RWPE1 (cell line): ENCODE results near the gene TCEAL3.
A peak's percentile ranks its signal among the peaks of the same experiment; 100 is the strongest.
"Not testable (repeated sequence)": the region's sequence is repeated elsewhere in the genome, so short reads cannot be mapped to it uniquely, and the experiment has no call there.

Source experiments
- CTCF ChIA-PET: fragments of 350-600 bp; sonication (Branson Sonifier 250); formaldehyde crosslinking; extraction: SDS; loops from one replicate; lab custom pipeline; 2021; lab: Yijun Ruan, JAX
- POLR2A ChIA-PET: fragments of 400-600 bp; formaldehyde crosslinking; extraction: SDS; loops from one replicate; lab custom pipeline; 2020; ENCODE audit warnings: antibody characterized with exemption; ENCODE audit not compliant: low non-redundant PET; lab: Yijun Ruan, JAX
- DNase-seq: peaks from one replicate; pipeline ENCODE4 v3.0.0; 2012; ENCODE audit warnings: low spot score
- H3K27ac ChIP-seq: fragments of 450-650 bp; 2 replicates; pipeline ENCODE4 v1.5.1; 2017
- CTCF ChIP-seq: fragments of 450-650 bp; conservative IDR thresholded peaks from 2 replicates; pipeline ENCODE4 v1.5.1; 2017; ENCODE audit warnings: low read depth, mild to moderate bottlenecking

The TCEAL3 gene

GRCh38 chrX:103651151-103651773 lies 43.5 kb downstream of the TCEAL3 start:
- DNase-seq: no peak
- no peak for TF ChIP-seq CTCF
- ChIA-PET POLR2A (no interaction called here), CTCF (no interaction called here)
- H3K27ac ChIP-seq: no peak overlapping the region

GRCh38 chrX:103655230-103656000 lies 47.7 kb downstream of the TCEAL3 start:
- H3K27ac ChIP-seq: not testable (repeated sequence)

GRCh38 chrX:103656617-103657016 lies 48.9 kb downstream of the TCEAL3 start:
- POLR2A ChIA-PET: no interaction called here
- peak overlapping the region; percentile 53; the same call in 1 of the 2 replicates for H3K27ac ChIP-seq
- TF ChIP-seq CTCF: no peak
- DNase-seq: peak; percentile 71
- CTCF ChIA-PET: no interaction called here

More at GRCh38 chrX:103655230-103656000, 47.7 kb downstream of the TCEAL3 start:
- CTCF ChIA-PET, DNase-seq, POLR2A ChIA-PET: not testable (repeated sequence)

- CTCF ChIA-PET: interaction anchor here (0.6 kb wide), 1 partner anchor 515 kb away, joined by 9 read pairs; no protein-coding TSS in a partner anchor
- POLR2A ChIA-PET, DNase-seq: not testable (repeated sequence)
- H3K27ac ChIP-seq: peak overlapping the region; percentile 53; the same call in 1 of the 2 replicates
Measured at GRCh38 chrX:103657066-103657465, 49.3 kb downstream of the TCEAL3 start.

GRCh38 chrX:103658681-103659433 lies 51.1 kb downstream of the TCEAL3 start:
- no peak overlapping the region for H3K27ac ChIP-seq

GRCh38 chrX:103659460-103659859 lies 51.7 kb downstream of the TCEAL3 start:
- DNase-seq, CTCF ChIA-PET, H3K27ac ChIP-seq, POLR2A ChIA-PET: not testable (repeated sequence)

More at GRCh38 chrX:103658681-103659433, 51.1 kb downstream of the TCEAL3 start:
- no peak for TF ChIP-seq CTCF
- no peak for DNase-seq
- ChIA-PET CTCF (no interaction called here), POLR2A (no interaction called here)
